K562 (cell line): ENCODE results near the gene PTGIR. TPM values are rescaled to one million over a fixed set of nuclear protein-coding genes. Genes with fewer than 3 reads are reported as not detected.

ENCODE experiments used
- ATAC-seq: fragments of 200-7000 bp; cut with Tn5 transposase; 3 replicates; pipeline ENCODE4 v1.9.1; 2020; ENCODE audit warnings: moderate library complexity
- BruUV-seq: library from RNA; stranded (reverse); fragments of 400-500 nt; replicated peaks from 2 replicates; lab custom pipeline; 2021; lab: Mats Ljungman, UMichigan
- CTCF ChIA-PET: fragments of 300-600 bp; formaldehyde crosslinking; extraction: SDS; loops from one replicate; lab custom pipeline; 2021; ENCODE audit warnings: low intra/inter-chr PET ratio; lab: Yijun Ruan, JAX
- POLR2A ChIA-PET: fragments of 300-600, 350-650 bp; sonication (Branson Sonifier 250); formaldehyde crosslinking; extraction: SDS; loops from one replicate; lab custom pipeline; 2021; ENCODE audit warnings: antibody characterized with exemption, inconsistent platforms; lab: Yijun Ruan, JAX
- DNase-seq, 4 experiments: peaks; one replicate each; pipeline versions ENCODE4 v3.0.0 to v3.0.0-alpha.2; 2011 to 2018; ENCODE audit warnings: low spot score in 3 of 4, mixed read lengths in 3 of 4; ENCODE audit errors: extremely low read depth in 1 of 4
- FAIRE-seq: peaks from 2 replicates; lab custom pipeline; 2011; peaks lifted over from hg19 to GRCh38; lab: Jason Lieb, UNC
- H2AFZ ChIP-seq: 2 replicates; pipeline ENCODE4 v1.6.0; 2011; ENCODE audit warnings: low read depth, low read length, control low read depth, inconsistent platforms
- H3K27ac ChIP-seq: fragments of 200-600 bp; 3 replicates; pipeline ENCODE4 v1.8.0; 2011; ENCODE audit warnings: low read depth, mild to moderate bottlenecking, control low read depth, inconsistent platforms, low read length, moderate library complexity, mixed read lengths; ENCODE audit errors: extremely low read depth
- H3K27me3 ChIP-seq, 2 experiments: fragments of 300-600 bp in 1 of 2; 2 replicates in 1 of 2; 3 replicates in 1 of 2; pipeline versions ENCODE4 v1.6.0 to v1.8.0; 2011; ENCODE audit warnings: inconsistent platforms in 2 of 2, low read length in 2 of 2, mild to moderate bottlenecking in 1 of 2, mixed read lengths in 1 of 2, moderate library complexity in 1 of 2; ENCODE audit not compliant: control insufficient read depth in 2 of 2, insufficient read depth in 2 of 2
- H3K36me3 ChIP-seq: fragments of 300-600 bp; 3 replicates; pipeline ENCODE4 v1.8.0; 2011; ENCODE audit warnings: mild to moderate bottlenecking, low read length, inconsistent platforms; ENCODE audit not compliant: control insufficient read depth, insufficient read depth
- H3K4me1 ChIP-seq, 2 experiments: fragments of 200-600 bp in 1 of 2; replicated peaks in 1 of 2; 2 replicates in 1 of 2; 3 replicates in 1 of 2; pipeline versions ENCODE4 v1.5.1 to v1.8.0; 2011; ENCODE audit warnings: inconsistent platforms in 2 of 2, low read length in 2 of 2, mild to moderate bottlenecking in 1 of 2, mixed read lengths in 1 of 2, moderate library complexity in 1 of 2; ENCODE audit not compliant: control insufficient read depth in 2 of 2, insufficient read depth in 2 of 2
- H3K4me2 ChIP-seq: 2 replicates; pipeline ENCODE4 v1.6.1; 2011; ENCODE audit warnings: low read length, control low read depth, inconsistent platforms, mixed read lengths; ENCODE audit not compliant: insufficient read depth
- H3K4me3 ChIP-seq: fragments of 200-600 bp; sonication (generic), shearing (Covaris generic); 2 replicates; pipeline ENCODE4 v1.5.1; 2016; ENCODE audit warnings: control low read depth, inconsistent platforms
- H3K79me2 ChIP-seq: fragments of 200-600 bp; 3 replicates; pipeline ENCODE4 v1.8.0; 2011; ENCODE audit warnings: low read length, inconsistent platforms; ENCODE audit not compliant: control insufficient read depth, insufficient read depth
- H3K9ac ChIP-seq, 2 experiments: 2 replicates each; pipeline versions ENCODE4 v1.6.0 to v1.6.1; 2011; ENCODE audit warnings: low read depth in 2 of 2, low read length in 2 of 2, control low read depth in 1 of 2, inconsistent platforms in 1 of 2, mild to moderate bottlenecking in 1 of 2, mixed read lengths in 1 of 2; ENCODE audit not compliant: insufficient read depth in 1 of 2
- H3K9me1 ChIP-seq: one replicate; pipeline ENCODE4 v1.6.0; 2011; ENCODE audit warnings: inconsistent platforms, mild to moderate bottlenecking, low read length, moderate library complexity; ENCODE audit not compliant: control insufficient read depth, insufficient read depth
- H3K9me3 ChIP-seq: replicated peaks from 2 replicates; pipeline ENCODE4 v1.5.1; 2011; ENCODE audit warnings: low read depth, low read length, inconsistent platforms; ENCODE audit not compliant: control insufficient read depth, insufficient read depth
- H4K20me1 ChIP-seq: replicated peaks from 2 replicates; pipeline ENCODE4 v1.6.1; 2011; ENCODE audit warnings: low read length, inconsistent platforms, mixed read lengths; ENCODE audit not compliant: control insufficient read depth, insufficient read depth
- ATF3 ChIP-seq, 2 experiments: fragments of 450-650 bp in 1 of 2; sonication (generic) in 1 of 2; formaldehyde crosslinking in 1 of 2; IDR thresholded peaks in 1 of 2; conservative IDR thresholded peaks in 1 of 2; 2 replicates each; pipeline versions ENCODE4 v1.6.1 to v1.8.1; 2016 to 2023; ENCODE audit warnings: mild to moderate bottlenecking in 2 of 2, moderate library complexity in 2 of 2, inconsistent platforms in 1 of 2, missing genetic modification reagents in 1 of 2
- CBX5 ChIP-seq: IDR thresholded peaks from 2 replicates; pipeline ENCODE4 v1.6.1; 2014; ENCODE audit warnings: low read depth, borderline replicate concordance
- CEBPB ChIP-seq: fragments of 450-650 bp; IDR thresholded peaks from 2 replicates; pipeline ENCODE4 v1.6.1; 2016; ENCODE audit warnings: missing genetic modification characterization, missing compliant biosample characterization
- CEBPG ChIP-seq, 3 experiments: fragments of 200-800 bp in 1 of 3; sonication (Bioruptor generic) in 1 of 3; sonication (generic) in 1 of 3; formaldehyde crosslinking in 1 of 3; IDR thresholded peaks in 2 of 3; conservative IDR thresholded peaks in 1 of 3; 2 replicates each; pipeline versions ENCODE4 v1.6.1 to v1.8.0; 2016 to 2022; ENCODE audit warnings: missing compliant biosample characterization in 2 of 3, missing genetic modification characterization in 2 of 3, mild to moderate bottlenecking in 1 of 3, missing genetic modification reagents in 1 of 3
- PTTG1 ChIP-seq: fragments of 450-650 bp; IDR thresholded peaks from 2 replicates; pipeline ENCODE4 v1.6.1; 2016; ENCODE audit warnings: low read depth, mild to moderate bottlenecking, missing genetic modification characterization, missing compliant biosample characterization
- RBM34 ChIP-seq: fragments of 200-400 bp; formaldehyde crosslinking; IDR thresholded peaks from 2 replicates; pipeline ENCODE4 v1.6.1; 2018; ENCODE audit warnings: low read length, borderline replicate concordance; ENCODE audit not compliant: insufficient read depth
- SETDB1 ChIP-seq: IDR thresholded peaks from one replicate; pipeline ENCODE4 v1.6.1; 2012; ENCODE audit warnings: low read length, control low read depth, inconsistent platforms
- SMAD1 ChIP-seq: fragments of 150-350 bp; IDR thresholded peaks from 2 replicates; pipeline ENCODE4 v1.6.1; 2014; ENCODE audit warnings: low read length, low read depth; ENCODE audit not compliant: partially characterized antibody
- SNIP1 ChIP-seq: fragments of 450-650 bp; IDR thresholded peaks from 2 replicates; pipeline ENCODE4 v1.7.1; 2017; ENCODE audit warnings: low read depth, mild to moderate bottlenecking
- TFAP4 ChIP-seq: sonication (generic); formaldehyde crosslinking; IDR thresholded peaks from 2 replicates; pipeline ENCODE4 v1.8.0; 2022; ENCODE audit warnings: missing genetic modification reagents, mild to moderate bottlenecking, moderate library complexity, borderline replicate concordance
- THRAP3 ChIP-seq: fragments of 450-650 bp; IDR thresholded peaks from 2 replicates; pipeline ENCODE4 v1.6.1; 2016; ENCODE audit warnings: mild to moderate bottlenecking, inconsistent platforms, borderline replicate concordance
- ZMIZ1 ChIP-seq, 2 experiments: fragments of 150-350 bp in 1 of 2; IDR thresholded peaks; 2 replicates each; pipeline ENCODE4 v1.6.1; 2012 to 2016; ENCODE audit warnings: low read depth in 2 of 2, low read length in 2 of 2, mild to moderate bottlenecking in 1 of 2, moderate library complexity in 1 of 2
- ZNF212 ChIP-seq: fragments of 450-650 bp; formaldehyde crosslinking; IDR thresholded peaks from 2 replicates; pipeline ENCODE4 v1.4.0; 2020; ENCODE audit warnings: mild to moderate bottlenecking
- ZNF23 ChIP-seq: fragments of 250-450 bp; sonication (Bioruptor Pico); IDR thresholded peaks from 2 replicates; pipeline ENCODE4 v1.4.0; 2020; ENCODE audit warnings: mild to moderate bottlenecking
- ZNF263 ChIP-seq: sonication (generic); formaldehyde crosslinking; IDR thresholded peaks from 2 replicates; pipeline ENCODE4 v1.8.0; 2022; ENCODE audit warnings: mild to moderate bottlenecking, missing genetic modification reagents, borderline replicate concordance
- ZNF57 ChIP-seq: fragments of 450-650 bp; formaldehyde crosslinking; IDR thresholded peaks from 2 replicates; pipeline ENCODE4 v1.4.0; 2020; ENCODE audit warnings: mild to moderate bottlenecking, moderate library complexity
- ZNF77 ChIP-seq: fragments of 250-450 bp; sonication (Bioruptor Pico); IDR thresholded peaks from 2 replicates; pipeline ENCODE4 v1.5.0; 2020
- WGBS: fragments of 100-300 bp; shearing (Covaris generic); methylation state at CpG from one replicate; pipeline ENCODE4 v1.1.6; 2016; ENCODE audit warnings: low coverage, mixed read lengths; ENCODE audit not compliant: insufficient coverage; ENCODE audit errors: missing lambda C conversion rate; 5-methylcytosine and 5-hydroxymethylcytosine counted together
- in situ Hi-C: fragments of 300-500 bp; cut with MboI; formaldehyde crosslinking; loops from 4 replicates; pipeline ENCODE4 v1.15.0; 2018; ENCODE audit warnings: inconsistent platforms, mixed read lengths
- intact Hi-C: fragments of 100-400 bp; cut with micrococcal nuclease; formaldehyde crosslinking; loops from 2 replicates; pipeline ENCODE4 v1.14.2; 2022
- polyA plus RNA-seq, 8 experiments: library from polyadenylated mRNA; depleted of rRNA in 4 of 8; stranded (reverse) in 5 of 8; unstranded in 3 of 8; fragments of >200 nt; fragmentation: Nextera tagmentation in 2 of 8; fragmentation: Illumina TruSeq in 1 of 8; extraction: Ambion mirVana in 2 of 8; extraction: Trizol in 1 of 8; gene quantifications; 2 replicates each; pipeline versions ENCODE4 v1.2.1 to v1.2.3, GENCODE V29; 2011 to 2014; ENCODE audit warnings: inconsistent platforms in 1 of 8, missing spikeins in 1 of 8
- total RNA-seq, 7 experiments: library from RNA; depleted of rRNA in 6 of 7; stranded (reverse); fragments of >200 nt in 6 of 7; fragmentation: Illumina TruSeq in 2 of 7; extraction: Trizol in 2 of 7; gene quantifications; 2 replicates each; pipeline versions ENCODE4 v1.2.1 to v1.2.3, GENCODE V29; 2011 to 2021; ENCODE audit warnings: low replicate concordance in 1 of 7

The PTGIR gene
- total and polyA plus RNA-seq, 9 of the 15 experiments (the other 6 are each of a cell fraction or from before 2014, with no cell fraction given), result 0.11 to 3.4 (median 1.1) TPM; not detected in 1

GRCh38 chr19:46631481-46631880 is 6.6 kb upstream of the PTGIR start:
- 27% methylated on average over 6 of the region's 6 CpGs for WGBS
- POLR2A ChIA-PET, result interaction anchor here (0.6 to 1.7 kb wide), 8 partner anchors 8 to 110 kb away, joined by 3 to 6 read pairs (median 4); no protein-coding TSS in a partner anchor
- no peak overlapping the region for H3K4me2 ChIP-seq
- no peaks in the 10 kb centered on the region for H3K9me1 ChIP-seq
- no peaks in the 10 kb centered on the region for H3K36me3 ChIP-seq
- in situ Hi-C loops, result no loop called here
- H3K4me1 ChIP-seq, result peaks cover 37 to 70% of the 10 kb centered on the region in 2 experiments
- H3K9me3 ChIP-seq, result no peaks in the 10 kb centered on the region
- intact Hi-C loops, result no loop called here
- H2AFZ ChIP-seq, result no peak overlapping the region
- no peak for FAIRE-seq
- no peaks in the 10 kb centered on the region for H3K27me3 ChIP-seq
- H3K9ac ChIP-seq, result peak overlapping the region in 1 of 2 experiments; percentile 66; a peak in 1 of 4 replicates
- no peaks in the 10 kb centered on the region for H3K79me2 ChIP-seq
- CTCF ChIA-PET, result no interaction called here
- ATAC-seq, result no peak
- BruUV-seq, result no TSS peak
- no peak overlapping the region for H3K4me3 ChIP-seq
- H3K27ac ChIP-seq, result no peak overlapping the region
- DNase-seq, result no peak
- TF ChIP-seq SNIP1 (no peak), ZNF77 (CRISPR knock-in tag) (no peak), RBM34 (no peak), CEBPB (tag) (0 out of 2 replicates have a peak, but pooled peaks have one; percentile 42), ZNF57 (CRISPR knock-in tag) (no peak), SMAD1 (no peak), CEBPG (CRISPR knock-in tag; IDR thresholded peaks at IDR 0.05) (no peak), CEBPG (tag; conservative IDR thresholded peaks at IDR 0.05 in 1 of 2, IDR thresholded peaks at IDR 0.05 in 1 of 2) (peak in 1 of 2 experiments; percentile 86; a peak in 2 of 4 replicates), TFAP4 (CRISPR knock-in tag) (no peak), ATF3 (IDR thresholded peaks at IDR 0.05) (peak; percentile 67), ATF3 (CRISPR knock-in tag; conservative IDR thresholded peaks at IDR 0.05) (no peak), SETDB1 (no peak), ZNF263 (CRISPR knock-in tag) (peak; percentile 29; the same call in 1 of the 2 replicates), CBX5 (no peak), ZNF23 (CRISPR knock-in tag) (no peak), PTTG1 (tag) (no peak), ZMIZ1 (IDR thresholded peaks at IDR 0.05; ENCODE audit: low read depth in 2 of 2, low read length in 2 of 2) (no peak), ZNF212 (no peak), THRAP3 (no peak)
- H4K20me1 ChIP-seq, result no peaks in the 10 kb centered on the region
